Fibroblast of the conjunctiva (primary cell): Measurements from ENCODE around the gene KIF2A.
"Not testable (repeated sequence)": the region's sequence is repeated elsewhere in the genome, so short reads cannot be mapped to it uniquely, and the experiment has no call there.

Source experiments
- DNase-seq: peaks from one replicate; pipeline ENCODE4 v3.0.0-alpha.2; 2010; ENCODE audit warnings: low read depth

Gene KIF2A

GRCh38 chr5:62291829-62292228, 14.2 kb upstream of the KIF2A start:
- not testable (repeated sequence) for DNase-seq

DNA sequence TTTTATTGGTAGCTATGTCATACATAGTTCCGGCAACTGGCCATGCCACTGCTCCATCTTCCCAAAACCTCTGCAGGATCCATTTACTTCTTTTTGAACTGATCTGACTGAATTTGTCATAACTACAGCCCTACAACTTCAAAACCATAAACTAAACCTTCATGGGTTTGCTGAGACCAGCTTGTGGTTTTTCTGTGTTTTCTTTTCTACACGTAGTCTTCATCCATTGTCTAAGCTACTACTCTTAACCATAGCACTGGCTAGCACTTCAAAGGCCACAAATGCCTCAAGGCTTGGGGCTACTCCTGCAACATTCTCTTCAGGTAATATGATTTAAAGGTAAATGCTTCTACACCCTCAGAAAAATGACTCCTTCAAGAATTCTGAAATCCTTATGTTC, 9.0 kb upstream of the KIF2A start:
- no peak for DNase-seq

GRCh38 chr5:62298118-62298517, 7.9 kb upstream of the KIF2A start:
- DNase-seq, result no peak

DNA sequence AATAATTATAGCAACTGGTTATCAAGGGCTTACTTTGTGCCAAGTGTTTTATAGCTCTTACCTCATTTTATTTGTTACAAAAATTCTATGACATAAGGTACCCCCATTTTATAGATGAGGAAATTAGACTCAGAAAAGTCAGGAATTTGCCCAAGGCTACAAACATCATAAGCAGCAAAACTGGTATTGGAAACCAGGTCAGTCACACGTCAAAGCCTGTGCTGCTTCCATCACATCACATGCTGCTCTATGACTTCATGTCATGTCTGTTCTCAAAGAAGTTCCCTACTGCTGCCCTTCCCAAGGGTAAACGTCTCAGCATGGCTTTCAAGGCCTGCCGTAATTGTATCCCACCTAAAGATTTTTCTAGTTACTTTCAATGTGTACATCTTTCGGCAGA, 6.9 kb upstream of the KIF2A start:
- DNase-seq, result no peak

DNA sequence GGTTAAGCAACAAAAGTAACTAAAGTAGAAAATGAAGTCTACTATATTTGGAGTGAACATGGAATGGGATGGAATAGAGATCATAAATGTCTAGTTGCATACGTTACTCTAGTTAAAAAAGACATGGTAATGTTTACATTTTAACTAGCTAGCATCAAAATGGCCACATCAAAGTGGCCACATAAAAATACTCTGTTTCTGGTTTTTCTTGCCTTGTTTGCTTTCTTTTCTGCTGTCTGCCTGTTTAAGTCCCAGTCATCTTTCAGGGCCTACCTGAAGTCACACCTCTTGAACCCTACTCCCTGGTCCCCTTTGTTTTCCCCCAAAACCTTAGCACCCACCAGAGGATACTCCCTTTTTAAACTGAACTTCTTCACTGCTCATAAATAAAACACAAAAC, 6.4 kb upstream of the KIF2A start:
- DNase-seq, result no peak

GRCh38 chr5:62305358-62305714, 670 bp upstream of the KIF2A start:
- DNase-seq, result no peak

DNA sequence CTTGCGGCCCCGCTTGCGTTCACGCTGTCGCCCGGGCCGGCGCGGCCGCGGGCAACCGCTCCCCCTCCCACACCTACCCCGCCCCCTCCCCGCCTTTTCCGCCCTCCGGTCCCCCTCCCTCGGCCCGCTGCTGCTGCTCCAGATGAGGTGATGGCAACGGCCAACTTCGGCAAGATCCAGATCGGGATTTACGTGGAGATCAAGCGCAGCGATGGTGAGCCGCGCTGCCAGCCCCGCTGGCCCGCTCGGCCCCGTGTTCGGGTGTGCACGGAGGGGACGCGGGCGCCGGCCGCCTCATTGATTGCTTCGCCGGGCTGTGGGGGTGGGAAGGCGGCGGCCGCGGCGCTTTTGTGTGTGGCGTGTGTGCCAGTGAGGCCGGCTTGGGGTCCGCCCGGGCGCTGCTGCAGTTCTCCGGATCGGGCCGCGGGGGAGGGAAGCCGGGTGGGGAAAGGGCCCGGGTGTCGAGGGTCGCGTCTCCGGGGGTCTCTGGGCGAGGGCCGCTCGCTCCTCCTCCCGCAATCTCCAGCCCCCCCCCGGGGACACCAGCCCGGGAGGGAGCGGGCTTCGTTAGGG, 403 bp downstream of the KIF2A start:
- DNase-seq, result no peak

GRCh38 chr5:62306896-62307689, 1.1 kb downstream of the KIF2A start:
- DNase-seq, result peak; percentile 22

GRCh38 chr5:62308439-62308838, 2.4 kb downstream of the KIF2A start:
- DNase-seq, result no peak

GRCh38 chr5:62309107-62309506, 3.1 kb downstream of the KIF2A start:
- DNase-seq, result no peak

- no peak for DNase-seq
These were observed 4.6 kb downstream of the KIF2A start for GRCh38 chr5:62310426-62311143.

GRCh38 chr5:62312036-62312435, 6.0 kb downstream of the KIF2A start:
- no peak for DNase-seq

DNA sequence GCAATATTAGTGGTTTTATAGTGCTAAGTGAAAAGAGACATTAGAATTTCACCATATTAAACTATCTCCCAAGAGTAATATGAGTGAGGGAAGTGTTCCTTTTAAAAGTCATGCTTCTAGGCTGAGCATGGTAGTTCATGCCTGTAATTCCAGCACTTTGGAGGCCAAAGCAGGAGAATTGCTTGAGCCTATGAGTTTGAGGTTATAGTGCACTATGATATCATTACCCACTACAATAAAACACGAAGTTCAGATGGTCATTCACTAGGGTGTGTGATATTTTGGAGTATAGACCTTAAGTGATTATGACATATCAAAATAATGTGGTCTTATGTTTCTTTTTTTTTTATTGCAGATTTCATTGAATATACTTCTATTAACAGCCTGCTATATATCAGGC, 6.7 kb downstream of the KIF2A start:
- no peak for DNase-seq

DNA sequence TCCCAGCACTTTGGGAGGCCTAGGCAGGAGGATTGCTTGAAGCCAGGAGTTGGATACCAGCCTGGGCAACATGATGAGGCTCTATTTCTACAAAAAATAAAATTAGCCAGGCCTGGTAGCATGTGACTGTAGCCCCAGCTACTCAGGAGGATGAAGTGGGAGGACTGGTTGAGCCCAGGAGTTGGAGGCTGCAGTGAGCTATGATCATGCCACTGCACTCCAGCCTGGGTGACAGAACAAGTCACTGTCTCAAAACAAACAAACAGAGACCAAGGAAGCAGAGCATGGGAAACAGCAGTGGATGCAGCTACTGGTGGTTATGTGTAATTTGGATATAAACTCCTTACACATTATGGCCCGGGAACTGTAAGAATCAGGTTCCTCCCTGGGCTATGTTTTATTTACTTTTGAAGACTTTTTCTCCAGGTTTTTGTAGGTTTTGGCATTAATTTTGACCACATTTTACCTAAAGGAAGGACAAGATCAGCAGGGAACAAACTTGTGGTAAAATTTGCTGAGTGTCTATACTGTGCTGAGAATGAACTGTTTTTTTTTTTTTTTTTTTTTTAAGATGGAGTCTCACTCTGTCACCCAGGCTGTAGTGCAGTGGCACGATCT, 8.3 kb downstream of the KIF2A start:
- DNase-seq, result no peak

DNA sequence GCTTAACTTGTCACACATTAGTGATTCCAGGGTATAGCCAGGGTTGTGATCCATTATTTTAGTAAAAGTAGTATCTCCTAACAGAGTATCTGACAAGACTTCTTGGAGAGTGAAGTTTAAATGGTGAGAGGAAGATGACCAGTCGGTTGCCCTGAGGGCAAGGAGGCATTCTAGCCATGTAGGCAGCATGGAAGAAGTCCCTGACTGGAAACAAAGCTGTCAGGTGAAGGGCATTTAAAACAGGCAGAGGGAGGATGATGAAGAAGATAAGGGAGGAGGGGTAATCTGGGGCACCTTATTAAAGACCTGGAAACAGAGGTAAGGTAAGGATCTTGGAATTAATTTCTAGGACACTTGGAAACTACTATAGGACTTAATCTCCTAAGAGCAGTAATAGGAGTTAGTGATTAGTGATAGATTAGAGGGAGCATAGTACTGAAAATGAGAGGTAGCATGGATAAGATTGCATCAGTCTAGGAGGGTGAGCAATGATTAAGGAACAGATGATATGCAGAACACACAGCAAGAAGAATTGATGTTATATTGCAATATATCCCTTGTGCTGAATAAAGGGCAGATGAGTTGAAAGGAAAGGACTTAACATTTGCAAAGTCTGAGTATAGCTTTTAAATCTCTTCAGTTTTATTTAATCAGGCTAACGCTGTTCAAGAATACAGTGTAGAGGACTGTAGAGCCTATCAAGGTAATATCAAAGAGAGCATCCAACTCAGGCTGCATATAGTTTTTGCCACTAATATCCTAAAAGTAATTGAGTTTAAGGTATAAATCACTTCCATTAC, 9.6 kb downstream of the KIF2A start:
- DNase-seq, result peak; percentile 14

- DNase-seq, result no peak
These were observed 10.1 kb downstream of the KIF2A start for GRCh38 chr5:62316176-62316502.

GRCh38 chr5:62317810-62318209, 11.8 kb downstream of the KIF2A start:
- no peak for DNase-seq

- DNase-seq, result no peak
These were observed 16.5 kb downstream of the KIF2A start for GRCh38 chr5:62322484-62322883.

DNA sequence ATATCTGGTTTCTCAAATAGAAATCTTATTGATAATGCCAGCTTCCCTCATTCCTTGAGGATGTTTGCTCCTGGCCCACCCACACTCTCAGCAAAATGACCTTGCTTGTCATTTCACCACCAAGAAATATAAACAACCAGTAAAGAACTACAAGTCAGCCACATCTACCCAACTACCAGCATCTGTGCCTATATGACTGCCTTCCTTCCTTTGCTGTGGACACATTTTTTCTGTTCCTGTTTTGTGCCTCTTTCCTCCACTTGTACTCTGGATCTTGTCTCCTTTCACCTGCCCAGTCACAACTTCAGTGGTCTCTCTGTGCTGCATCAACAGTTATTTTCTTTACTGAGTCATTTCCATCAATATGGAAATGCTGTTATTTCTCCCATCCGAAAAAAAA, 20.3 kb downstream of the KIF2A start:
- no peak for DNase-seq

GRCh38 chr5:62326702-62327101, 20.7 kb downstream of the KIF2A start:
- no peak for DNase-seq

DNA sequence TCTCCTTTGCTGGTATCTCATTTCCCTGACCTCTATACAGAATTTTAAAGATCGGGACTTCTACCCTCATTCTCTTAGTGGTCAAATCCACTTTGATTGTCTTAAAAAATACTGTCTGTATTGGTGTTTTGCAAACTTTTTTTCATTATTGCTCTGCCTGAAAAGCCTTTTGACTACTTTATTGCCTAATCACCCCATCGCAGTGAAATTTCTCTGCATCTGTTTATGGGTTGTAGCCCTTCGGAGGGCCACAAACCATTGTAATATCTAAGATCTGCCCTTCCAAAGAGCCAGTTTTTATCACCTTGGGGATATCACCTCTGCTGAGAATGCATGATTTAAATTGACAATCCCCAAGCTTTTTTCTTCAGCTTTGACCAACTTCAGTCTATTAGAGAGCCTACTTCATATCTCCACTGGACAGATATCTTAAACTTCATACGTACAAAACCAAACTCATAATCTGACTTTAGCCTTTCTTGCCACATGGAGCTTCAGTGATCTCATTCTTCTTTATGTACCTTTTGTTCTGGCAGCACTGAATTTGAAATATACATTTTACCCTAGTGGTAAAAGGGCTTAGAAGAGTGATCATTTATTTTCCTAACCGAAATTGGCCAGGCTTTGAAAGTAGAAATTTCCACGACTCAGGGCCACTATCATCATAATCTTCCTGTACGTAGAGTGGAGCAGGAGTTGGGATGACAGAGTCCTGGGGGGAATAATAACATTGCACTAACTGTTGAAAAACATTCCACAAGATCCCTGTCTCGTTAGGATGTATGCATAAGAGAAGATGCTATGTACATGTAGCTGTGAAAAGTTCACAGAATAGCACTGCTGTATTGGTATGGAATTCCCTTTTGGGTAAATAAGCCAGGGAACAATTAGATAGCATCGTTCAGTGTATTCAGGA, 21.4 kb downstream of the KIF2A start:
- no peak for DNase-seq
